ENCODE measurements around the gene PRKN.

GRCh38 chr6:161498359-161498758 lies 1229.2 kb downstream of the PRKN start:
- TF ChIP-seq CTCF (conservative IDR thresholded peaks at IDR 0.05 in 1 of 2, IDR thresholded peaks at IDR 0.05 in 1 of 2; ENCODE audit: low read depth in 1 of 2, low read length in 2 of 2) (peak in 1 of 2 donors; percentile 47), EZH2 (IDR thresholded peaks at IDR 0.05; ENCODE audit: low read length, missing control alignments) (no peak)

All from fibroblast of lung (primary cell).